Body of pancreas (tissue), 4 donors: ENCODE measurements around the gene ARVCF. TPM values are rescaled to one million over a fixed set of nuclear protein-coding genes. Genes with fewer than 3 reads are reported as not detected.

ENCODE experiments used
- ATAC-seq: fragments of 150-250 bp; one replicate; pipeline ENCODE4 v1.9.1; 2016
- DNase-seq, 4 donors: peaks; one replicate each; pipeline ENCODE4 v3.0.0-alpha.2; 2019
- H3K27ac ChIP-seq, 4 donors: fragments of 200-600 bp; sonication (generic); 1 replicate in 3 of 4; 2 replicates in 1 of 4; pipeline versions ENCODE4 v1.5.1 to v1.6.1; 2016 to 2019; ENCODE audit warnings: mild to moderate bottlenecking in 1 of 4, mixed read lengths in 1 of 4, moderate library complexity in 1 of 4
- H3K27me3 ChIP-seq, 2 donors: fragments of 200-600 bp; sonication (generic); one replicate each; pipeline ENCODE4 v1.6.0; 2016; ENCODE audit warnings: mild to moderate bottlenecking in 1 of 2
- H3K36me3 ChIP-seq, 2 donors: fragments of 200-600 bp; sonication (generic); replicated peaks in 1 of 2; 2 replicates each; pipeline ENCODE4 v1.5.1; 2016; ENCODE audit warnings: low read depth in 2 of 2; ENCODE audit not compliant: insufficient read depth in 1 of 2
- H3K4me1 ChIP-seq: fragments of 200-600 bp; sonication (generic); one replicate; pipeline ENCODE4 v1.6.0; 2016
- H3K4me3 ChIP-seq, 2 donors: fragments of 200-600 bp; sonication (generic); 1 replicate in 1 of 2; 2 replicates in 1 of 2; pipeline ENCODE4 v1.5.1; 2016 to 2019
- H3K9me3 ChIP-seq, 3 donors: fragments of 200-600 bp; sonication (generic); 1 replicate in 2 of 3; 2 replicates in 1 of 3; pipeline ENCODE4 v1.5.1; 2016
- CTCF ChIP-seq, 7 experiments: fragments of 450-650 bp in 4 of 7; fragments of 200-600 bp in 3 of 7; sonication (generic) in 3 of 7; IDR thresholded peaks; one replicate each; pipeline ENCODE4 v1.5.1; 2016 to 2019; ENCODE audit warnings: antibody characterized with exemption in 7 of 7
- POLR2A ChIP-seq, 3 donors: fragments of 450-650 bp; IDR thresholded peaks; one replicate each; pipeline ENCODE4 v1.6.1; 2016; ENCODE audit warnings: antibody characterized with exemption in 3 of 3, mild to moderate bottlenecking in 2 of 3
- WGBS, 2 donors: methylation state at CpG; one replicate each; pipeline ENCODE4 v1.1.5; 2017; 5-methylcytosine and 5-hydroxymethylcytosine counted together
- intact Hi-C: fragments of 100-400 bp; cut with DNase I; formaldehyde crosslinking; loops from one replicate; pipeline ENCODE4 v1.15.1; 2023
- total RNA-seq, 2 donors: library from RNA; depleted of rRNA; stranded (reverse); fragments of >200 nt; gene quantifications; one replicate each; pipeline ENCODE4 v1.1.0, GENCODE V29; 2016

The ARVCF gene
- total RNA-seq, 2 donors from 2014 or later = 36.6 to 150 TPM

- H3K4me3 ChIP-seq = no peak overlapping the region
- DNase-seq (no peak), ATAC-seq (no peak)
- H3K27me3 ChIP-seq = no peaks in the 10 kb centered on the region
- no peaks in the 10 kb centered on the region for H3K36me3 ChIP-seq
- 78 to 91% methylated on average over 6 to 9 of the region's 9 CpGs for WGBS, 2 donors
- H3K4me1 ChIP-seq = no peaks in the 10 kb centered on the region
- H3K9me3 ChIP-seq = no peaks in the 10 kb centered on the region
- no peak for TF ChIP-seq POLR2A (IDR thresholded peaks at IDR 0.05)
- H3K27ac ChIP-seq = no peak overlapping the region
- intact Hi-C loops = loop anchor here (5.0 to 10.0 kb wide), 2 partner anchors 150 to 323 kb away; no protein-coding TSS in a partner anchor
These were observed 44.4 kb downstream of the ARVCF start for GRCh38 chr22:19972251-19972650.

GRCh38 chr22:19971276-19972124 is 45.1 kb downstream of the ARVCF start:
- H3K9me3 ChIP-seq = no peaks in the 10 kb centered on the region
- no peak for DNase-seq
- ATAC-seq = no peak
- intact Hi-C loops = loop anchor here (5.0 to 10.0 kb wide), 2 partner anchors 151 to 323 kb away; no protein-coding TSS in a partner anchor
- WGBS, 2 donors = 63 to 69% methylated on average over 13 to 28 of the region's 28 CpGs
- no peaks in the 10 kb centered on the region for H3K4me1 ChIP-seq
- H3K4me3 ChIP-seq = no peak overlapping the region
- H3K36me3 ChIP-seq = no peaks in the 10 kb centered on the region
- TF ChIP-seq POLR2A (IDR thresholded peaks at IDR 0.05) (no peak), CTCF (IDR thresholded peaks at IDR 0.05) (no peak)
- no peak overlapping the region for H3K27ac ChIP-seq
- H3K27me3 ChIP-seq = no peaks in the 10 kb centered on the region

GRCh38 chr22:19970479-19971275 is 45.9 kb downstream of the ARVCF start:
- Histone ChIP-seq H3K9me3 (no peaks in the 10 kb centered on the region), H3K4me3 (no peak overlapping the region), H3K36me3 (no peaks in the 10 kb centered on the region), H3K4me1 (no peaks in the 10 kb centered on the region), H3K27ac (no peak overlapping the region), H3K27me3 (no peaks in the 10 kb centered on the region)
- ATAC-seq (peak; percentile 73), DNase-seq (peak; percentile 65 to 75 (median 71))
- intact Hi-C loops = loop anchor here (5.0 to 10.0 kb wide), 2 partner anchors 152 to 324 kb away; no protein-coding TSS in a partner anchor
- TF ChIP-seq POLR2A (IDR thresholded peaks at IDR 0.05) (peak in 1 of 3 donors; percentile 14), CTCF (IDR thresholded peaks at IDR 0.05) (peak; percentile 73 to 97 (median 85))
- 42 to 64% methylated on average over 15 to 24 of the region's 25 CpGs for WGBS, 2 donors

GRCh38 chr22:19970031-19970478 is 46.6 kb downstream of the ARVCF start:
- Histone ChIP-seq H3K36me3 (no peaks in the 10 kb centered on the region), H3K4me1 (no peaks in the 10 kb centered on the region), H3K27me3 (no peaks in the 10 kb centered on the region), H3K27ac (no peak overlapping the region), H3K4me3 (no peak overlapping the region), H3K9me3 (no peaks in the 10 kb centered on the region)
- TF ChIP-seq CTCF (IDR thresholded peaks at IDR 0.05) (no peak), POLR2A (IDR thresholded peaks at IDR 0.05) (no peak)
- ATAC-seq (peak; percentile 6), DNase-seq (no peak)
- 69 to 74% methylated on average over 7 of the region's 9 CpGs for WGBS, 2 donors
- intact Hi-C loops = loop anchor here (5.0 to 10.0 kb wide), 2 partner anchors 152 to 325 kb away; no protein-coding TSS in a partner anchor
